Spinal cord (tissue), 10 donors: ENCODE results near the gene MAGI1. TPM values are rescaled to one million over a fixed set of nuclear protein-coding genes. Genes with fewer than 3 reads are reported as not detected.

Experiments used
- DNase-seq, 6 donors: peaks; one replicate each; pipeline versions ENCODE4 v3.0.0 to v3.0.0-alpha.2; 2013 to 2015; ENCODE audit warnings: low spot score in 6 of 6, low read depth in 4 of 6
- H3K27ac ChIP-seq: one replicate; pipeline ENCODE4 v1.5.1; 2013; ENCODE audit warnings: low read depth, low read length, control low read depth
- H3K27me3 ChIP-seq: one replicate; pipeline ENCODE4 v1.6.1; 2013; ENCODE audit warnings: low read length; ENCODE audit not compliant: control insufficient read depth, insufficient read depth
- H3K36me3 ChIP-seq: one replicate; pipeline ENCODE4 v1.6.1; 2013; ENCODE audit warnings: low read length; ENCODE audit not compliant: control insufficient read depth, insufficient read depth
- H3K4me1 ChIP-seq: one replicate; pipeline ENCODE4 v1.6.1; 2013; ENCODE audit warnings: low read length; ENCODE audit not compliant: control insufficient read depth, insufficient read depth
- H3K4me3 ChIP-seq: one replicate; pipeline ENCODE4 v1.5.1; 2013; ENCODE audit warnings: low read depth, low read length, control low read depth
- H3K9me3 ChIP-seq: one replicate; pipeline ENCODE4 v1.6.1; 2013; ENCODE audit warnings: low read length; ENCODE audit not compliant: control insufficient read depth, insufficient read depth
- WGBS: methylation state at CpG from one replicate; pipeline ENCODE4 v1.1.5; 2013; ENCODE audit warnings: missing lambda C conversion rate; ENCODE audit not compliant: insufficient coverage; 5-methylcytosine and 5-hydroxymethylcytosine counted together
- polyA plus RNA-seq, 2 donors: library from polyadenylated mRNA; unstranded; fragments of 120-200 nt; gene quantifications; one replicate each; pipeline ENCODE4 v1.2.1, GENCODE V29; 2013; ENCODE audit not compliant: insufficient read length in 2 of 2
- total RNA-seq, 2 donors: library from RNA; depleted of rRNA in 1 of 2; stranded (reverse); fragments of 120-200 nt in 1 of 2; fragments of >200 nt in 1 of 2; gene quantifications; one replicate each; pipeline versions ENCODE4 v1.2.3 to v1.2.4, GENCODE V29; 2013 to 2014
- donor health status: healthy.

MAGI1 gene
- total and polyA plus RNA-seq, 4 donors: 41.5 to 86.3 (median 62.7) TPM

GRCh38 chr3:65342084-65342683 lies 696.5 kb downstream of the MAGI1 start:
- Histone ChIP-seq H3K4me3 (no peak overlapping the region), H3K4me1 (no peaks in the 10 kb centered on the region), H3K36me3 (no peaks in the 10 kb centered on the region), H3K27ac (no peak overlapping the region), H3K9me3 (no peaks in the 10 kb centered on the region), H3K27me3 (no peaks in the 10 kb centered on the region)
- 88% methylated on average over 3 of the region's 12 CpGs for WGBS
- DNase-seq: no peak

- peak overlapping the region; percentile 37 for H3K27ac ChIP-seq
- peak in 3 of 6 donors; percentile 33 to 66 (median 66) for DNase-seq
Observed at GRCh38 chr3:65339192-65339740, 699.5 kb downstream of the MAGI1 start.

GRCh38 chr3:65338571-65338970 lies 700.1 kb downstream of the MAGI1 start:
- Histone ChIP-seq H3K9me3 (no peaks in the 10 kb centered on the region), H3K36me3 (no peaks in the 10 kb centered on the region), H3K27me3 (no peaks in the 10 kb centered on the region), H3K4me3 (no peak overlapping the region), H3K4me1 (peaks cover 3% of the 10 kb centered on the region), H3K27ac (no peak overlapping the region)
- DNase-seq: no peak

More at GRCh38 chr3:65339192-65339740, 699.5 kb downstream of the MAGI1 start:
- no peak overlapping the region for H3K4me3 ChIP-seq
- WGBS: no CpG with 5 or more reads among the region's 2 CpGs
- H3K36me3 ChIP-seq: no peaks in the 10 kb centered on the region
- no peaks in the 10 kb centered on the region for H3K9me3 ChIP-seq
- no peaks in the 10 kb centered on the region for H3K4me1 ChIP-seq
- H3K27me3 ChIP-seq: no peaks in the 10 kb centered on the region

GRCh38 chr3:65335587-65335986 lies 703.1 kb downstream of the MAGI1 start:
- H3K27me3 ChIP-seq: no peaks in the 10 kb centered on the region
- no peak for DNase-seq
- H3K4me3 ChIP-seq: no peak overlapping the region
- H3K9me3 ChIP-seq: no peaks in the 10 kb centered on the region
- peaks cover 10% of the 10 kb centered on the region for H3K4me1 ChIP-seq
- WGBS: 91% methylated on average over 2 of the region's 3 CpGs
- no peaks in the 10 kb centered on the region for H3K36me3 ChIP-seq
- H3K27ac ChIP-seq: no peak overlapping the region

GRCh38 chr3:65334045-65334665 lies 704.6 kb downstream of the MAGI1 start:
- H3K27ac ChIP-seq: peak overlapping the region; percentile 75
- 11% methylated on average over 1 of the region's 1 CpG for WGBS
- peak; percentile 47 to 91 (median 64) for DNase-seq
- H3K9me3 ChIP-seq: no peaks in the 10 kb centered on the region
- H3K27me3 ChIP-seq: no peaks in the 10 kb centered on the region
- H3K36me3 ChIP-seq: no peaks in the 10 kb centered on the region
- peaks cover 10% of the 10 kb centered on the region for H3K4me1 ChIP-seq
- no peak overlapping the region for H3K4me3 ChIP-seq

GRCh38 chr3:65331730-65332129 lies 707.0 kb downstream of the MAGI1 start:
- no peaks in the 10 kb centered on the region for H3K27me3 ChIP-seq
- WGBS: 100% methylated on average over 1 of the region's 3 CpGs
- no peak overlapping the region for H3K27ac ChIP-seq
- no peaks in the 10 kb centered on the region for H3K9me3 ChIP-seq
- DNase-seq: no peak
- H3K4me1 ChIP-seq: peaks cover 10% of the 10 kb centered on the region
- H3K36me3 ChIP-seq: no peaks in the 10 kb centered on the region
- H3K4me3 ChIP-seq: no peak overlapping the region

- peak overlapping the region; percentile 76 for H3K27ac ChIP-seq
- no peaks in the 10 kb centered on the region for H3K27me3 ChIP-seq
- no peak overlapping the region for H3K4me3 ChIP-seq
- peak in 1 of 6 donors; percentile 24 for DNase-seq
- no peaks in the 10 kb centered on the region for H3K36me3 ChIP-seq
- H3K4me1 ChIP-seq: peaks cover 10% of the 10 kb centered on the region
- no peaks in the 10 kb centered on the region for H3K9me3 ChIP-seq
- 60% methylated on average over 1 of the region's 6 CpGs for whole genome bisulfite sequencing
Observed at GRCh38 chr3:65330072-65330471, 708.6 kb downstream of the MAGI1 start.

- peaks cover 3% of the 10 kb centered on the region for H3K4me1 ChIP-seq
- WGBS: no CpG with 5 or more reads among the region's 4 CpGs
- H3K27me3 ChIP-seq: no peaks in the 10 kb centered on the region
- H3K9me3 ChIP-seq: no peaks in the 10 kb centered on the region
- no peak for DNase-seq
- H3K27ac ChIP-seq: no peak overlapping the region
- H3K36me3 ChIP-seq: no peaks in the 10 kb centered on the region
- no peak overlapping the region for H3K4me3 ChIP-seq
Observed at GRCh38 chr3:65328148-65328547, 710.6 kb downstream of the MAGI1 start.

- H3K27me3 ChIP-seq: no peaks in the 10 kb centered on the region
- WGBS: 100% methylated on average over 1 of the region's 3 CpGs
- no peaks in the 10 kb centered on the region for H3K9me3 ChIP-seq
- H3K36me3 ChIP-seq: no peaks in the 10 kb centered on the region
- peak overlapping the region; percentile 76 for H3K27ac ChIP-seq
- H3K4me3 ChIP-seq: no peak overlapping the region
- no peak for DNase-seq
- H3K4me1 ChIP-seq: no peaks in the 10 kb centered on the region
Observed at GRCh38 chr3:65326574-65326973, 712.1 kb downstream of the MAGI1 start.

GRCh38 chr3:65322910-65323309 lies 715.8 kb downstream of the MAGI1 start:
- DNase-seq: no peak
- H3K27ac ChIP-seq: no peak overlapping the region
- no peaks in the 10 kb centered on the region for H3K27me3 ChIP-seq
- WGBS: 93% methylated on average over 3 of the region's 7 CpGs
- H3K9me3 ChIP-seq: no peaks in the 10 kb centered on the region
- no peaks in the 10 kb centered on the region for H3K4me1 ChIP-seq
- H3K36me3 ChIP-seq: no peaks in the 10 kb centered on the region
- H3K4me3 ChIP-seq: no peak overlapping the region
